H9 (cell line): ENCODE results near the gene UEVLD. TPM values are rescaled to one million over a fixed set of nuclear protein-coding genes. Genes with fewer than 3 reads are reported as not detected.

ENCODE experiments used
- DNase-seq: peaks from one replicate; pipeline ENCODE4 v3.0.0-alpha.2; 2017
- H2AFZ ChIP-seq: one replicate; pipeline ENCODE4 v1.6.1; 2013; ENCODE audit warnings: mild to moderate bottlenecking, low read length, control low read depth, moderate library complexity
- H2AK5ac ChIP-seq: 2 replicates; pipeline ENCODE4 v1.6.1; 2013; ENCODE audit warnings: low read length, control low read depth, mixed read lengths; ENCODE audit not compliant: insufficient read length
- H2BK120ac ChIP-seq: one replicate; pipeline ENCODE4 v1.6.1; 2013; ENCODE audit warnings: low read depth, mild to moderate bottlenecking, low read length, control low read depth, inconsistent platforms; ENCODE audit not compliant: poor library complexity, severe bottlenecking
- H2BK12ac ChIP-seq: 2 replicates; pipeline ENCODE4 v1.6.1; 2013; ENCODE audit warnings: low read length, control low read depth, mixed read lengths, low read depth; ENCODE audit not compliant: insufficient read length
- H2BK15ac ChIP-seq: 2 replicates; pipeline ENCODE4 v1.6.1; 2013; ENCODE audit warnings: low read depth, low read length, control low read depth
- H2BK20ac ChIP-seq: one replicate; pipeline ENCODE4 v1.6.1; 2013; ENCODE audit warnings: low read depth, mild to moderate bottlenecking, low read length, control low read depth, inconsistent platforms; ENCODE audit not compliant: poor library complexity, severe bottlenecking
- H2BK5ac ChIP-seq: 2 replicates; pipeline ENCODE4 v1.6.1; 2013; ENCODE audit warnings: low read length, control low read depth, mixed read lengths; ENCODE audit not compliant: insufficient read length
- H3K14ac ChIP-seq: 2 replicates; pipeline ENCODE4 v1.6.1; 2013; ENCODE audit warnings: low read length, control low read depth; ENCODE audit not compliant: insufficient read depth
- H3K18ac ChIP-seq: 2 replicates; pipeline ENCODE4 v1.6.1; 2013; ENCODE audit warnings: low read depth, mild to moderate bottlenecking, mixed read lengths, low read length, control low read depth; ENCODE audit not compliant: insufficient read length
- H3K23ac ChIP-seq: 2 replicates; pipeline ENCODE4 v1.6.1; 2013; ENCODE audit warnings: low read length, control low read depth, mixed read lengths, low read depth; ENCODE audit not compliant: insufficient read length
- H3K23me2 ChIP-seq: 2 replicates; pipeline ENCODE4 v1.6.1; 2013; ENCODE audit warnings: low read depth, mild to moderate bottlenecking, mixed read lengths, low read length, control low read depth; ENCODE audit not compliant: insufficient read length, poor library complexity, severe bottlenecking
- H3K27ac ChIP-seq: 2 replicates; pipeline ENCODE4 v1.5.1; 2013; ENCODE audit warnings: low read length, control low read depth, mixed read lengths, low read depth; ENCODE audit not compliant: insufficient read length
- H3K27me3 ChIP-seq: 2 replicates; pipeline ENCODE4 v1.6.1; 2013; ENCODE audit warnings: low read length, control low read depth, inconsistent platforms; ENCODE audit not compliant: insufficient read depth
- H3K4ac ChIP-seq: 2 replicates; pipeline ENCODE4 v1.6.1; 2013; ENCODE audit warnings: low read depth, mild to moderate bottlenecking, control low read depth, inconsistent platforms, low read length, moderate library complexity
- H3K4me1 ChIP-seq: 2 replicates; pipeline ENCODE4 v1.6.1; 2013; ENCODE audit warnings: low read length, control low read depth, inconsistent platforms; ENCODE audit not compliant: insufficient read depth
- H3K4me2 ChIP-seq: 2 replicates; pipeline ENCODE4 v1.6.1; 2013; ENCODE audit warnings: low read length, control low read depth, mixed read lengths; ENCODE audit not compliant: insufficient read length, insufficient read depth
- H3K56ac ChIP-seq: 2 replicates; pipeline ENCODE4 v1.6.1; 2013; ENCODE audit warnings: low read depth, mild to moderate bottlenecking, mixed read lengths, low read length, control low read depth; ENCODE audit not compliant: insufficient read length
- H3K79me1 ChIP-seq: 2 replicates; pipeline ENCODE4 v1.6.1; 2013; ENCODE audit warnings: low read depth, mild to moderate bottlenecking, moderate library complexity, low read length, control low read depth, inconsistent platforms; ENCODE audit not compliant: insufficient read depth, poor library complexity, severe bottlenecking
- H3K79me2 ChIP-seq: 2 replicates; pipeline ENCODE4 v1.6.1; 2013; ENCODE audit warnings: low read length, control low read depth, inconsistent platforms; ENCODE audit not compliant: insufficient read depth
- H3K9ac ChIP-seq: 2 replicates; pipeline ENCODE4 v1.6.1; 2013; ENCODE audit warnings: low read length, control low read depth, mixed read lengths; ENCODE audit not compliant: insufficient read length; ENCODE audit errors: extremely low read depth
- H3K9me3 ChIP-seq: one replicate; pipeline ENCODE4 v1.6.1; 2013; ENCODE audit warnings: low read depth, low read length, inconsistent platforms; ENCODE audit not compliant: control insufficient read depth
- H3T11ph ChIP-seq: one replicate; pipeline ENCODE4 v1.6.1; 2013; ENCODE audit warnings: mild to moderate bottlenecking, low read length, control low read depth, inconsistent platforms
- H4K20me1 ChIP-seq: one replicate; pipeline ENCODE4 v1.6.1; 2013; ENCODE audit not compliant: control insufficient read depth, insufficient read length, insufficient read depth
- H4K5ac ChIP-seq: 2 replicates; pipeline ENCODE4 v1.6.1; 2013; ENCODE audit warnings: low read depth, mild to moderate bottlenecking, mixed read lengths, low read length, control low read depth; ENCODE audit not compliant: insufficient read length
- H4K8ac ChIP-seq: replicated peaks from 2 replicates; pipeline ENCODE4 v1.6.1; 2013; ENCODE audit warnings: low read length, control low read depth, mixed read lengths, low read depth; ENCODE audit not compliant: insufficient read length
- H4K91ac ChIP-seq: 2 replicates; pipeline ENCODE4 v1.6.1; 2013; ENCODE audit warnings: low read depth, mild to moderate bottlenecking, moderate library complexity, mixed read lengths, low read length, control low read depth; ENCODE audit not compliant: insufficient read length
- H3K27ac Mint-ChIP-seq, 3 experiments: 2 replicates in 2 of 3; 3 replicates in 1 of 3; pipeline ENCODE4 v1.8.0; 2020 to 2021; ENCODE audit warnings: mixed read lengths in 3 of 3, mild to moderate bottlenecking in 1 of 3, moderate library complexity in 1 of 3
- H3K27me3 Mint-ChIP-seq: 2 replicates; pipeline ENCODE4 v1.8.0; 2021; ENCODE audit warnings: low read depth, mild to moderate bottlenecking, moderate library complexity, mixed read lengths
- H3K36me3 Mint-ChIP-seq, 3 experiments: 2 replicates in 2 of 3; 3 replicates in 1 of 3; pipeline ENCODE4 v1.8.0; 2020 to 2021; ENCODE audit warnings: low read depth in 3 of 3, mixed read lengths in 3 of 3; ENCODE audit not compliant: insufficient read depth in 1 of 3
- H3K4me1 Mint-ChIP-seq, 2 experiments: 2 replicates each; pipeline ENCODE4 v1.8.0; 2020; ENCODE audit warnings: mixed read lengths in 2 of 2
- H3K4me3 Mint-ChIP-seq, 2 experiments: 2 replicates in 1 of 2; 3 replicates in 1 of 2; pipeline ENCODE4 v1.8.0; 2020 to 2021; ENCODE audit warnings: mild to moderate bottlenecking in 2 of 2, mixed read lengths in 2 of 2, moderate library complexity in 1 of 2
- H3K9me3 Mint-ChIP-seq, 2 experiments: 2 replicates in 1 of 2; 3 replicates in 1 of 2; pipeline ENCODE4 v1.8.0; 2020; ENCODE audit warnings: mild to moderate bottlenecking in 2 of 2, mixed read lengths in 2 of 2, moderate library complexity in 1 of 2
- CTCF ChIP-seq: fragments of 200-600 bp; sonication (generic); conservative IDR thresholded peaks from 3 replicates; pipeline ENCODE4 v1.8.0; 2021; ENCODE audit warnings: antibody characterized with exemption, mild to moderate bottlenecking
- total RNA-seq: library from RNA; stranded (reverse); gene quantifications from 2 replicates; pipeline ENCODE4 v1.2.1, GENCODE V29; 2021

Gene UEVLD
- total RNA-seq, 1 experiment from 2014 or later, result 7.9 TPM

DNA sequence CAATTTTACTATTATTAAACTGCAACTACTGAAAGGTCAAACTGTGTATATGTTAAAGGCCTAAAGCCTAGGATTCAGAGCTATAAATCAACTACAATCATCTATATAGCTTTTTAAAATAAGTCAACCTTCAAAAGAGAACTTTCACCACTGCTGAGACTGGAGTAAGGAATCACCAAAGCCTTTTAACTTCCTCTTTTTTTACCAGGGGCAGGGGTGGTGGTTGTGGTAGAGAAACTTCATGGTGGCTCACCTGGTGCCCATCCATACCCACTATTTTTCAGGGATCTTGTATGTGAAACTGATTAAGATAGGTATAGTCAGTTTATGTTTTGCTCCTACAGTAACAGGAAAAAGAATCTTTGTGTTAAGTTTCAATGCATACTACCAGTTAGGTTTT lies 93.3 kb downstream of the UEVLD start:
- H3K27ac Mint-ChIP-seq, result no peak overlapping the region

More for the DNA sequence above, 93.3 kb downstream of the UEVLD start:
- Mint-ChIP-seq H3K4me1 (no peaks in the 10 kb centered on the region), H3K9me3 (no peaks in the 10 kb centered on the region), H3K27me3 (no peaks in the 10 kb centered on the region), H3K36me3 (peaks cover 6 to 42% (median 22%) of the 10 kb centered on the region in 3 experiments), H3K4me3 (no peak overlapping the region)
- Histone ChIP-seq H3K4me1 (no peaks in the 10 kb centered on the region), H4K5ac (no peak overlapping the region), H2BK5ac (no peak overlapping the region), H3K18ac (no peak overlapping the region), H3K79me1 (no peaks in the 10 kb centered on the region), H4K20me1 (no peaks in the 10 kb centered on the region), H2AK5ac (no peak overlapping the region), H2BK12ac (no peak overlapping the region), H3K9me3 (no peaks in the 10 kb centered on the region), H3K9ac (no peak overlapping the region), H3K4me2 (no peak overlapping the region), H2BK15ac (no peak overlapping the region), H3K4ac (no peak overlapping the region), H4K91ac (no peak overlapping the region), H4K8ac (no peak overlapping the region), H3K79me2 (no peaks in the 10 kb centered on the region), H3K27ac (no peak overlapping the region), H3K56ac (no peak overlapping the region), H2BK120ac (no peak overlapping the region), H3K23me2 (no peaks in the 10 kb centered on the region), H3T11ph (no peak overlapping the region), H2BK20ac (no peak overlapping the region), H3K14ac (no peak overlapping the region), H3K23ac (no peak overlapping the region), H3K27me3 (no peaks in the 10 kb centered on the region), H2AFZ (no peak overlapping the region)
- TF ChIP-seq CTCF, result no peak
- DNase-seq, result no peak
